Liver (tissue), 9 donors: ENCODE measurements around the gene FIGLA. TPM values are rescaled to one million over a fixed set of nuclear protein-coding genes. Genes with fewer than 3 reads are reported as not detected.

ENCODE experiments used
- DNase-seq: peaks from one replicate; pipeline ENCODE4 v3.0.0-alpha.2; 2017; ENCODE audit warnings: low spot score
- H3K27ac ChIP-seq, 2 donors: one replicate each; pipeline ENCODE4 v1.7.0; 2013; ENCODE audit warnings: inconsistent platforms in 2 of 2, low read length in 2 of 2, control low read depth in 1 of 2, low read depth in 1 of 2, mild to moderate bottlenecking in 1 of 2
- H3K27me3 ChIP-seq, 4 donors: one replicate each; pipeline versions ENCODE4 v1.6.1 to v1.7.0; 2013; ENCODE audit warnings: low read length in 3 of 4, inconsistent platforms in 1 of 4, mild to moderate bottlenecking in 1 of 4, moderate library complexity in 1 of 4; ENCODE audit not compliant: control insufficient read depth in 4 of 4, insufficient read depth in 4 of 4
- H3K36me3 ChIP-seq, 4 donors: one replicate each; pipeline versions ENCODE4 v1.6.1 to v1.7.0; 2013; ENCODE audit warnings: low read length in 3 of 4, mild to moderate bottlenecking in 3 of 4, low read depth in 1 of 4, moderate library complexity in 1 of 4; ENCODE audit not compliant: control insufficient read depth in 4 of 4, insufficient read depth in 3 of 4
- H3K4me1 ChIP-seq, 4 donors: one replicate each; pipeline versions ENCODE4 v1.6.1 to v1.7.0; 2013; ENCODE audit warnings: low read length in 3 of 4, mild to moderate bottlenecking in 3 of 4, moderate library complexity in 1 of 4; ENCODE audit not compliant: control insufficient read depth in 4 of 4, insufficient read depth in 4 of 4
- H3K4me3 ChIP-seq, 3 donors: one replicate each; pipeline versions ENCODE4 v1.6.1 to v1.7.0; 2013; ENCODE audit warnings: low read length in 3 of 3, control low read depth in 1 of 3, low read depth in 1 of 3, mild to moderate bottlenecking in 1 of 3
- H3K9ac ChIP-seq, 2 donors: one replicate each; pipeline ENCODE4 v1.7.0; 2013; ENCODE audit warnings: low read length in 2 of 2, mild to moderate bottlenecking in 2 of 2, moderate library complexity in 2 of 2, control low read depth in 1 of 2, low read depth in 1 of 2
- H3K9me3 ChIP-seq, 4 donors: one replicate each; pipeline versions ENCODE4 v1.6.1 to v1.7.0; 2013; ENCODE audit warnings: low read length in 3 of 4; ENCODE audit not compliant: control insufficient read depth in 4 of 4
- ATF3 ChIP-seq: IDR thresholded peaks from 2 replicates; pipeline ENCODE4 v1.6.1; 2016; ENCODE audit warnings: antibody characterized with exemption
- EGR1 ChIP-seq, 2 donors: IDR thresholded peaks; 2 replicates each; pipeline ENCODE4 v1.6.1; 2016 to 2018; ENCODE audit warnings: antibody characterized with exemption in 2 of 2, low read depth in 2 of 2
- FOXA1 ChIP-seq: IDR thresholded peaks from 2 replicates; pipeline ENCODE4 v1.6.1; 2016; ENCODE audit warnings: antibody characterized with exemption
- FOXA2 ChIP-seq: IDR thresholded peaks from 2 replicates; pipeline ENCODE4 v1.6.1; 2016; ENCODE audit warnings: antibody characterized with exemption
- GABPA ChIP-seq, 2 donors: IDR thresholded peaks in 1 of 2; conservative IDR thresholded peaks in 1 of 2; 2 replicates each; pipeline ENCODE4 v1.6.1; 2016; ENCODE audit warnings: antibody characterized with exemption in 2 of 2, mild to moderate bottlenecking in 1 of 2, moderate library complexity in 1 of 2
- HNF4A ChIP-seq, 2 donors: conservative IDR thresholded peaks; 2 replicates each; pipeline ENCODE4 v1.6.1; 2016; ENCODE audit warnings: antibody characterized with exemption in 2 of 2, mild to moderate bottlenecking in 2 of 2
- HNF4G ChIP-seq: IDR thresholded peaks from 2 replicates; pipeline ENCODE4 v1.6.1; 2016; ENCODE audit warnings: antibody characterized with exemption
- JUND ChIP-seq, 2 donors: IDR thresholded peaks; 2 replicates each; pipeline ENCODE4 v1.6.1; 2016; ENCODE audit warnings: antibody characterized with exemption in 2 of 2
- NR2F2 ChIP-seq: IDR thresholded peaks from 2 replicates; pipeline ENCODE4 v1.6.1; 2016; ENCODE audit warnings: antibody characterized with exemption
- RAD21 ChIP-seq, 2 donors: IDR thresholded peaks; 2 replicates each; pipeline ENCODE4 v1.6.1; 2016; ENCODE audit warnings: antibody characterized with exemption in 2 of 2, mild to moderate bottlenecking in 2 of 2
- RXRA ChIP-seq, 2 donors: IDR thresholded peaks; 2 replicates each; pipeline ENCODE4 v1.6.1; 2017 to 2018; ENCODE audit warnings: antibody characterized with exemption in 2 of 2, mild to moderate bottlenecking in 1 of 2
- SP1 ChIP-seq: IDR thresholded peaks from 2 replicates; pipeline ENCODE4 v1.6.1; 2018; ENCODE audit warnings: antibody characterized with exemption, mild to moderate bottlenecking
- TAF1 ChIP-seq: conservative IDR thresholded peaks from 2 replicates; pipeline ENCODE4 v1.6.1; 2016; ENCODE audit warnings: antibody characterized with exemption, mild to moderate bottlenecking
- YY1 ChIP-seq: IDR thresholded peaks from 2 replicates; pipeline ENCODE4 v1.6.1; 2016; ENCODE audit warnings: antibody characterized with exemption, mild to moderate bottlenecking
- ZBTB33 ChIP-seq: IDR thresholded peaks from 2 replicates; pipeline ENCODE4 v1.6.1; 2016; ENCODE audit warnings: antibody characterized with exemption
- WGBS: extraction: QIAGEN DNeasy Blood & Tissue Kit; methylation state at CpG from one replicate; pipeline ENCODE4 v1.1.7; 2013; 5-methylcytosine and 5-hydroxymethylcytosine counted together
- polyA plus RNA-seq, 2 donors: library from polyadenylated mRNA; stranded (reverse) in 1 of 2; unstranded in 1 of 2; fragments of 200-250 nt in 1 of 2; fragments of >200 nt in 1 of 2; fragmentation: Nextera tagmentation in 1 of 2; extraction: Ambion mirVana in 1 of 2; gene quantifications; one replicate each; pipeline versions ENCODE4 v1.2.1 to v1.2.3, GENCODE V29; 2013 to 2015
- total RNA-seq, 2 donors: library from RNA; depleted of rRNA; stranded (reverse); fragments of >200 nt; gene quantifications; one replicate each; pipeline ENCODE4 v1.2.3, GENCODE V29; 2014
- TF ChIP-seq, protein P1 (sequence below): IDR thresholded peaks from 2 replicates; pipeline ENCODE4 v1.6.1; 2016; ENCODE audit warnings: antibody characterized with exemption, mild to moderate bottlenecking
- TF ChIP-seq, protein P2 (sequence below): fragments of 150-350 bp; IDR thresholded peaks from 2 replicates; pipeline ENCODE4 v1.5.1; 2017; ENCODE audit warnings: improper control_type of control experiment, low read depth, low read length; ENCODE audit not compliant: missing input control
- TF ChIP-seq, protein P3 (sequence below): IDR thresholded peaks from 2 replicates; pipeline ENCODE4 v1.6.1; 2016; ENCODE audit warnings: antibody characterized with exemption
- donor health status: healthy.
- donor health status: healthy.
- donor health status: healthy.
- donor health status: healthy.
- donor health status: healthy.

Gene FIGLA
- total and polyA plus RNA-seq, 4 donors = not detected

DNA sequence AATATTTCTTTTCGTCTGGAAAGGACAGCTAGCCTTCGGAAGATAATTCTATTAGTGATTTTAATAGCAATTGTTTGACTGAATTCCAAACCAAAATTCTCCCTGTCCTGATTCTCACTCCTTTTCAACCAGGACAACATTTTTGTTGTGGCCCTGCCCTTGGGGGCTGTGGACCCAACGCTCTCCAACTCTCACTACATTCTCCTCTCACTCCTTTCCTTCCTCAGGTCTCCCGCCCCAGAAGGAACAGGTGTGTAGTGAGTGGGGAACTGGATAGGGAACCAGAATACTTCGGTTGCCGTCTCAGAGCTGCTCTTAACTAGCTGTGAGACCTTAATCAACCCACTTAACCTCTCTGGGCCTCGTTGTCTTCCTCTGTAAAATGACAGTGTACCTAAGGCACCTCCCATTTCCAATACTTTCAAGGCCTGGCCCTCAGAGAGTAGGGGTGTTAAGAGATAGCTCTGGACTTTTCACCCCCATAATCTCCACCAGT, 21.8 kb downstream of the FIGLA start:
- Histone ChIP-seq H3K36me3 (no peaks in the 10 kb centered on the region), H3K27me3 (peaks cover 0 to 11% (median 4%) of the 10 kb centered on the region in 4 donors), H3K9me3 (no peaks in the 10 kb centered on the region), H3K4me3 (no peak overlapping the region), H3K27ac (no peak overlapping the region), H3K4me1 (peaks cover 3 to 13% (median 10%) of the 10 kb centered on the region in 4 donors), H3K9ac (no peak overlapping the region)
- TF ChIP-seq FOXA1 (no peak), YY1 (no peak), RAD21 (IDR thresholded peaks at IDR 0.05) (no peak), NR2F2 (no peak), HNF4A (conservative IDR thresholded peaks at IDR 0.05) (no peak), ATF3 (no peak), FOXA2 (no peak), ZBTB33 (no peak), RXRA (IDR thresholded peaks at IDR 0.05) (no peak), SP1 (no peak), JUND (IDR thresholded peaks at IDR 0.05) (no peak), EGR1 (IDR thresholded peaks at IDR 0.05; ENCODE audit: low read depth in 2 of 2) (no peak), HNF4G (no peak), TAF1 (no peak), GABPA (IDR thresholded peaks at IDR 0.05 in 1 of 2, conservative IDR thresholded peaks at IDR 0.05 in 1 of 2) (no peak)
- TF ChIP-seq, protein P1, sequence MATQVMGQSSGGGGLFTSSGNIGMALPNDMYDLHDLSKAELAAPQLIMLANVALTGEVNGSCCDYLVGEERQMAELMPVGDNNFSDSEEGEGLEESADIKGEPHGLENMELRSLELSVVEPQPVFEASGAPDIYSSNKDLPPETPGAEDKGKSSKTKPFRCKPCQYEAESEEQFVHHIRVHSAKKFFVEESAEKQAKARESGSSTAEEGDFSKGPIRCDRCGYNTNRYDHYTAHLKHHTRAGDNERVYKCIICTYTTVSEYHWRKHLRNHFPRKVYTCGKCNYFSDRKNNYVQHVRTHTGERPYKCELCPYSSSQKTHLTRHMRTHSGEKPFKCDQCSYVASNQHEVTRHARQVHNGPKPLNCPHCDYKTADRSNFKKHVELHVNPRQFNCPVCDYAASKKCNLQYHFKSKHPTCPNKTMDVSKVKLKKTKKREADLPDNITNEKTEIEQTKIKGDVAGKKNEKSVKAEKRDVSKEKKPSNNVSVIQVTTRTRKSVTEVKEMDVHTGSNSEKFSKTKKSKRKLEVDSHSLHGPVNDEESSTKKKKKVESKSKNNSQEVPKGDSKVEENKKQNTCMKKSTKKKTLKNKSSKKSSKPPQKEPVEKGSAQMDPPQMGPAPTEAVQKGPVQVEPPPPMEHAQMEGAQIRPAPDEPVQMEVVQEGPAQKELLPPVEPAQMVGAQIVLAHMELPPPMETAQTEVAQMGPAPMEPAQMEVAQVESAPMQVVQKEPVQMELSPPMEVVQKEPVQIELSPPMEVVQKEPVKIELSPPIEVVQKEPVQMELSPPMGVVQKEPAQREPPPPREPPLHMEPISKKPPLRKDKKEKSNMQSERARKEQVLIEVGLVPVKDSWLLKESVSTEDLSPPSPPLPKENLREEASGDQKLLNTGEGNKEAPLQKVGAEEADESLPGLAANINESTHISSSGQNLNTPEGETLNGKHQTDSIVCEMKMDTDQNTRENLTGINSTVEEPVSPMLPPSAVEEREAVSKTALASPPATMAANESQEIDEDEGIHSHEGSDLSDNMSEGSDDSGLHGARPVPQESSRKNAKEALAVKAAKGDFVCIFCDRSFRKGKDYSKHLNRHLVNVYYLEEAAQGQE = no peak
- TF ChIP-seq, protein P2, sequence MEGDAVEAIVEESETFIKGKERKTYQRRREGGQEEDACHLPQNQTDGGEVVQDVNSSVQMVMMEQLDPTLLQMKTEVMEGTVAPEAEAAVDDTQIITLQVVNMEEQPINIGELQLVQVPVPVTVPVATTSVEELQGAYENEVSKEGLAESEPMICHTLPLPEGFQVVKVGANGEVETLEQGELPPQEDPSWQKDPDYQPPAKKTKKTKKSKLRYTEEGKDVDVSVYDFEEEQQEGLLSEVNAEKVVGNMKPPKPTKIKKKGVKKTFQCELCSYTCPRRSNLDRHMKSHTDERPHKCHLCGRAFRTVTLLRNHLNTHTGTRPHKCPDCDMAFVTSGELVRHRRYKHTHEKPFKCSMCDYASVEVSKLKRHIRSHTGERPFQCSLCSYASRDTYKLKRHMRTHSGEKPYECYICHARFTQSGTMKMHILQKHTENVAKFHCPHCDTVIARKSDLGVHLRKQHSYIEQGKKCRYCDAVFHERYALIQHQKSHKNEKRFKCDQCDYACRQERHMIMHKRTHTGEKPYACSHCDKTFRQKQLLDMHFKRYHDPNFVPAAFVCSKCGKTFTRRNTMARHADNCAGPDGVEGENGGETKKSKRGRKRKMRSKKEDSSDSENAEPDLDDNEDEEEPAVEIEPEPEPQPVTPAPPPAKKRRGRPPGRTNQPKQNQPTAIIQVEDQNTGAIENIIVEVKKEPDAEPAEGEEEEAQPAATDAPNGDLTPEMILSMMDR = no peak
- TF ChIP-seq, protein P3, sequence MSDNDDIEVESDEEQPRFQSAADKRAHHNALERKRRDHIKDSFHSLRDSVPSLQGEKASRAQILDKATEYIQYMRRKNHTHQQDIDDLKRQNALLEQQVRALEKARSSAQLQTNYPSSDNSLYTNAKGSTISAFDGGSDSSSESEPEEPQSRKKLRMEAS = no peak
- no peak for DNase-seq
- 61% methylated on average over 7 of the region's 7 CpGs for WGBS
